ENCODE data around the gene ARID5B.

DNA sequence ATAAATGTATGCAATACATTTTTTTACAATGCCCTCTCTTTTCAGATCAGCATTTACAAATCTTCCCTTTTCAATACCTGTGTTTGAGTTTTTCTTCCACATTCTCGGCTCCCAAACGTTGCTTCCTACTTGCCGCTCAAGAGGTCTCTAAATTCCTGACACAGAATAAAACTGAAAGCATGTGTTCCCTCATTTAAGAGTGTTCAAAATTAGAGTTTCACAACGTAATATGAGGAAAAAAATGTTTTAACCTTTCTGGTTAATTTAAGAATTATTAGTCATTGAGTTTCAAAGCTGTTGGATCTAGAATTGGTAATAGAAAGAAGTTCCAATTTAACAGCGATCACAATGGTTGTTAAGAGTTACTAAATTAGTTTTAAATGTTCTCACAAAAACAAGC, 100.4 kb downstream of the ARID5B start:
- TF ChIP-seq POLR2A (IDR thresholded peaks at IDR 0.05; ENCODE audit: low read length), result no peak
- no peak for TF ChIP-seq GATA1 (IDR thresholded peaks at IDR 0.05; ENCODE audit: low read depth, low read length)
